H1 (cell line): Measurements from ENCODE around the gene SAXO1. TPM values are rescaled to one million over a fixed set of nuclear protein-coding genes. Genes with fewer than 3 reads are reported as not detected.

Source experiments
- BRCA1 ChIP-seq: IDR thresholded peaks from 2 replicates; pipeline ENCODE4 v1.6.1; 2012; ENCODE audit warnings: low read depth, low read length, improper control_type of control experiment
- HDAC6 ChIP-seq: IDR thresholded peaks from one replicate; pipeline ENCODE4 v1.7.1; 2012; ENCODE audit warnings: low read depth, mild to moderate bottlenecking, inconsistent platforms, low read length, moderate library complexity
- MAFK ChIP-seq: IDR thresholded peaks from 2 replicates; pipeline ENCODE4 v1.6.1; 2012; ENCODE audit warnings: low read depth, mild to moderate bottlenecking, improper control_type of control experiment, low read length
- POLR2A ChIP-seq, 2 experiments: IDR thresholded peaks; 1 replicate in 1 of 2; 2 replicates in 1 of 2; pipeline ENCODE4 v1.6.1; 2011; ENCODE audit warnings: low read depth in 2 of 2, low read length in 2 of 2, mild to moderate bottlenecking in 2 of 2; ENCODE audit errors: control extremely low read depth in 1 of 2
- SIX5 ChIP-seq: IDR thresholded peaks from 2 replicates; pipeline ENCODE4 v1.6.1; 2011; ENCODE audit warnings: mild to moderate bottlenecking, low read depth, low read length
- TBP ChIP-seq: IDR thresholded peaks from 2 replicates; pipeline ENCODE4 v1.6.1; 2011; ENCODE audit warnings: low read depth, low read length, improper control_type of control experiment
- polyA plus RNA-seq, 7 experiments: library from polyadenylated mRNA; depleted of rRNA in 3 of 7; stranded (reverse) in 5 of 7; unstranded in 2 of 7; fragments of >200 nt in 5 of 7; fragments of 200-250 nt in 2 of 7; gene quantifications; 1 replicate in 5 of 7; 2 replicates in 1 of 7; 4 replicates in 1 of 7; pipeline versions ENCODE4 v1.2.1 to v1.2.3, GENCODE V29; 2011 to 2013; ENCODE audit warnings: missing spikeins in 2 of 7, mixed read lengths in 2 of 7
- total RNA-seq: library from RNA; stranded (reverse); fragmentation: NEBNext Ultra II Directional; extraction: Animal tissue kit (Norgen Biotek cat#: 25700); gene quantifications from 2 replicates; pipeline ENCODE4 v1.2.1, GENCODE V29; 2021
- TF ChIP-seq, protein P1 (sequence below): fragments of 300-600 bp; sonication (generic); IDR thresholded peaks from 2 replicates; pipeline ENCODE4 v1.7.1; 2012; ENCODE audit warnings: low read length, moderate library complexity, mild to moderate bottlenecking, inconsistent platforms; ENCODE audit not compliant: insufficient replicate concordance

Gene SAXO1
- total and polyA plus RNA-seq, 2 of the 8 experiments (the other 6 are each of a cell fraction or from before 2014, with no cell fraction given): 0.11 to 0.20 TPM

DNA sequence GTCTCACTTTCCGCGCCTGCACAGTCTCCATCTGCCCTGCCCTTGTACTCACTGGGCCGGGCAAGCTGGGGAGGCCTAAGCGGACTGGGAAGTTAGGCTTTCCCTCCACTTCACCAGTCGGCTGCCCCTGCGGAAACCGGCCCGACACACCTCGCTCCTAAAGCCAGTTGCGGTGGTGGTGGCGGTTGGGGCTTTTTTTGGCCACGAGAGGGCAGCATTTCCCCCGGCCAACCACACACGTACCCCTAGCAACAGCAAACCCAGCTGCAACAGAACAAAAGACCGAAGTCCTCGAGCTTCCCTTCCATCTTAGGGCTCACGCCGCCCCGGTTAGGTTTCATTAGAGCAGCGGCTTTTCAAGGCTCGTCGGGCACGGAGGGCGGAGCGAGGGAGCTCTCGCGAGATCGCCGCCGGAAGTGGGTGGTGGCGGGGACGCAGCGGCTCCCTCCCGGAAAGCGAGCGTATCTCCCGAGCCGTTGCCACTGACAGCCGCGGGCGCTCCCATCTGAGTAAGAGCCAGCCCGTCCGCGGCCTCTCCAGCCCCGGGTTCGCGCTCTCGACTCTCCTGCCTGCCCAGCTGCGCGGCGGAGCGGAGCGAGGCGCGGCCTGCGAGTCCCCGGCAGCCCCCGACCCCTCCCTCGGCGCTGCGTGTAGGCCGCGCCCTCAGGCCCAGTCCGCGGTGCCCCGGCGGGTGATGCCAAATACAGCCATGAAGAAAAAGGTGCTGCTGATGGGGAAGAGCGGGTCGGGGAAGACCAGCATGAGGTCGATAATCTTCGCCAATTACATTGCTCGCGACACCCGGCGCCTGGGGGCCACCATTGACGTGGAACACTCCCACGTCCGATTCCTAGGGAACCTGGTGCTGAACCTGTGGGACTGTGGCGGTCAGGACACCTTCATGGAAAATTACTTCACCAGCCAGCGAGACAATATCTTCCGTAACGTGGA lies 16.2 kb upstream of the SAXO1 start, which contains the start of gene RRAGA (continued):
- TF ChIP-seq, protein P1, sequence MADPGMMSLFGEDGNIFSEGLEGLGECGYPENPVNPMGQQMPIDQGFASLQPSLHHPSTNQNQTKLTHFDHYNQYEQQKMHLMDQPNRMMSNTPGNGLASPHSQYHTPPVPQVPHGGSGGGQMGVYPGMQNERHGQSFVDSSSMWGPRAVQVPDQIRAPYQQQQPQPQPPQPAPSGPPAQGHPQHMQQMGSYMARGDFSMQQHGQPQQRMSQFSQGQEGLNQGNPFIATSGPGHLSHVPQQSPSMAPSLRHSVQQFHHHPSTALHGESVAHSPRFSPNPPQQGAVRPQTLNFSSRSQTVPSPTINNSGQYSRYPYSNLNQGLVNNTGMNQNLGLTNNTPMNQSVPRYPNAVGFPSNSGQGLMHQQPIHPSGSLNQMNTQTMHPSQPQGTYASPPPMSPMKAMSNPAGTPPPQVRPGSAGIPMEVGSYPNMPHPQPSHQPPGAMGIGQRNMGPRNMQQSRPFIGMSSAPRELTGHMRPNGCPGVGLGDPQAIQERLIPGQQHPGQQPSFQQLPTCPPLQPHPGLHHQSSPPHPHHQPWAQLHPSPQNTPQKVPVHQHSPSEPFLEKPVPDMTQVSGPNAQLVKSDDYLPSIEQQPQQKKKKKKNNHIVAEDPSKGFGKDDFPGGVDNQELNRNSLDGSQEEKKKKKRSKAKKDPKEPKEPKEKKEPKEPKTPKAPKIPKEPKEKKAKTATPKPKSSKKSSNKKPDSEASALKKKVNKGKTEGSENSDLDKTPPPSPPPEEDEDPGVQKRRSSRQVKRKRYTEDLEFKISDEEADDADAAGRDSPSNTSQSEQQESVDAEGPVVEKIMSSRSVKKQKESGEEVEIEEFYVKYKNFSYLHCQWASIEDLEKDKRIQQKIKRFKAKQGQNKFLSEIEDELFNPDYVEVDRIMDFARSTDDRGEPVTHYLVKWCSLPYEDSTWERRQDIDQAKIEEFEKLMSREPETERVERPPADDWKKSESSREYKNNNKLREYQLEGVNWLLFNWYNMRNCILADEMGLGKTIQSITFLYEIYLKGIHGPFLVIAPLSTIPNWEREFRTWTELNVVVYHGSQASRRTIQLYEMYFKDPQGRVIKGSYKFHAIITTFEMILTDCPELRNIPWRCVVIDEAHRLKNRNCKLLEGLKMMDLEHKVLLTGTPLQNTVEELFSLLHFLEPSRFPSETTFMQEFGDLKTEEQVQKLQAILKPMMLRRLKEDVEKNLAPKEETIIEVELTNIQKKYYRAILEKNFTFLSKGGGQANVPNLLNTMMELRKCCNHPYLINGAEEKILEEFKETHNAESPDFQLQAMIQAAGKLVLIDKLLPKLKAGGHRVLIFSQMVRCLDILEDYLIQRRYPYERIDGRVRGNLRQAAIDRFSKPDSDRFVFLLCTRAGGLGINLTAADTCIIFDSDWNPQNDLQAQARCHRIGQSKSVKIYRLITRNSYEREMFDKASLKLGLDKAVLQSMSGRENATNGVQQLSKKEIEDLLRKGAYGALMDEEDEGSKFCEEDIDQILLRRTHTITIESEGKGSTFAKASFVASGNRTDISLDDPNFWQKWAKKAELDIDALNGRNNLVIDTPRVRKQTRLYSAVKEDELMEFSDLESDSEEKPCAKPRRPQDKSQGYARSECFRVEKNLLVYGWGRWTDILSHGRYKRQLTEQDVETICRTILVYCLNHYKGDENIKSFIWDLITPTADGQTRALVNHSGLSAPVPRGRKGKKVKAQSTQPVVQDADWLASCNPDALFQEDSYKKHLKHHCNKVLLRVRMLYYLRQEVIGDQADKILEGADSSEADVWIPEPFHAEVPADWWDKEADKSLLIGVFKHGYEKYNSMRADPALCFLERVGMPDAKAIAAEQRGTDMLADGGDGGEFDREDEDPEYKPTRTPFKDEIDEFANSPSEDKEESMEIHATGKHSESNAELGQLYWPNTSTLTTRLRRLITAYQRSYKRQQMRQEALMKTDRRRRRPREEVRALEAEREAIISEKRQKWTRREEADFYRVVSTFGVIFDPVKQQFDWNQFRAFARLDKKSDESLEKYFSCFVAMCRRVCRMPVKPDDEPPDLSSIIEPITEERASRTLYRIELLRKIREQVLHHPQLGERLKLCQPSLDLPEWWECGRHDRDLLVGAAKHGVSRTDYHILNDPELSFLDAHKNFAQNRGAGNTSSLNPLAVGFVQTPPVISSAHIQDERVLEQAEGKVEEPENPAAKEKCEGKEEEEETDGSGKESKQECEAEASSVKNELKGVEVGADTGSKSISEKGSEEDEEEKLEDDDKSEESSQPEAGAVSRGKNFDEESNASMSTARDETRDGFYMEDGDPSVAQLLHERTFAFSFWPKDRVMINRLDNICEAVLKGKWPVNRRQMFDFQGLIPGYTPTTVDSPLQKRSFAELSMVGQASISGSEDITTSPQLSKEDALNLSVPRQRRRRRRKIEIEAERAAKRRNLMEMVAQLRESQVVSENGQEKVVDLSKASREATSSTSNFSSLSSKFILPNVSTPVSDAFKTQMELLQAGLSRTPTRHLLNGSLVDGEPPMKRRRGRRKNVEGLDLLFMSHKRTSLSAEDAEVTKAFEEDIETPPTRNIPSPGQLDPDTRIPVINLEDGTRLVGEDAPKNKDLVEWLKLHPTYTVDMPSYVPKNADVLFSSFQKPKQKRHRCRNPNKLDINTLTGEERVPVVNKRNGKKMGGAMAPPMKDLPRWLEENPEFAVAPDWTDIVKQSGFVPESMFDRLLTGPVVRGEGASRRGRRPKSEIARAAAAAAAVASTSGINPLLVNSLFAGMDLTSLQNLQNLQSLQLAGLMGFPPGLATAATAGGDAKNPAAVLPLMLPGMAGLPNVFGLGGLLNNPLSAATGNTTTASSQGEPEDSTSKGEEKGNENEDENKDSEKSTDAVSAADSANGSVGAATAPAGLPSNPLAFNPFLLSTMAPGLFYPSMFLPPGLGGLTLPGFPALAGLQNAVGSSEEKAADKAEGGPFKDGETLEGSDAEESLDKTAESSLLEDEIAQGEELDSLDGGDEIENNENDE: no peak
- TF ChIP-seq HDAC6 (no peak), MAFK (no peak), TBP (peak; percentile 89), SIX5 (no peak), BRCA1 (peak; percentile 89), POLR2A (IDR thresholded peaks at IDR 0.05; ENCODE audit: control extremely low read depth in 1 of 2, low read depth in 2 of 2, low read length in 2 of 2) (peak; percentile 96 to 98)
